Astrocyte of the spinal cord (primary cell): ENCODE data around the gene SORCS2.

Experiments
- DNase-seq: peaks from one replicate; pipeline ENCODE4 v3.0.0; 2011; ENCODE audit warnings: low read depth, low spot score
- H3K4me3 ChIP-seq: 2 replicates; pipeline ENCODE4 v1.5.1; 2011; ENCODE audit warnings: low read depth, mild to moderate bottlenecking, low read length, moderate library complexity
- CTCF ChIP-seq: IDR thresholded peaks from 2 replicates; pipeline ENCODE4 v1.5.1; 2012; ENCODE audit warnings: low read depth, mild to moderate bottlenecking, low read length, inconsistent platforms
- in situ Hi-C: cut with HindIII; loops from 2 replicates; pipeline ENCODE4 v1.10.0; 2017; ENCODE audit warnings: low sequenced_read_pairs

Gene SORCS2

DNA sequence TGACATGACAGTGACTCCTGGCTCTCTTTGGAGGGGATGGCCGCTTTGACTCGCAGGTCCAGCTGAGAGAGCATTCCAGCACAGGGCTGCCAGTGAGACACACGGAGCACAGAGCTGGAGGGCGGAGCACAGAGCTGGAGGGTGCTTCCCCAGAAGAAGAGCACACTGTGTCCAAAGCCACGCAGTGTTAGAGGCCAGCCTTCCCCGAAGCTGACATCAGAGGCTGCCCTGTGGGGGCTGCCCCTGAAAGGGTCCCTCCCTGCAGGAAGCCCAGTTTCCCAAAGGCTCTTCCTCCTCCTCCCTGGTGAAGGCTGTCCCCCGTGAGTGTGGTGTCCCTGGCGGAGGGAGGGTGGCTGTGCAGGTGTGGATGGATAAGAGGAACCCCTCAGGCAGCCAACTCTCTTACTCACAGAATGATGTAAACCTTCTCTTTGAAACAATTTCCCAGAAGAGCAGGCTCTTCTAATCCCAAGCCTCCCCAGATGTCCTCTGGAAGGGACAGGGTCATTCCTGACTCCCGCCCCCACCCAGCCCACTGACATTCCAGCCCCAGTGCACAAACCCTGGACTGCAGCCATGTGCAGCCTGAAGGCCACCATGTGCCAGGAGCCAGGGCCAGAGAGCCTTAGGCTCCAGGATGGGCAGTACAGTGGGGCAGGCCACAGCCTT is 189.0 kb downstream of the SORCS2 start:
- TF ChIP-seq CTCF: no peak
- no peak overlapping the region for H3K4me3 ChIP-seq
- DNase-seq: no peak
- in situ Hi-C loops: no loop called here

DNA sequence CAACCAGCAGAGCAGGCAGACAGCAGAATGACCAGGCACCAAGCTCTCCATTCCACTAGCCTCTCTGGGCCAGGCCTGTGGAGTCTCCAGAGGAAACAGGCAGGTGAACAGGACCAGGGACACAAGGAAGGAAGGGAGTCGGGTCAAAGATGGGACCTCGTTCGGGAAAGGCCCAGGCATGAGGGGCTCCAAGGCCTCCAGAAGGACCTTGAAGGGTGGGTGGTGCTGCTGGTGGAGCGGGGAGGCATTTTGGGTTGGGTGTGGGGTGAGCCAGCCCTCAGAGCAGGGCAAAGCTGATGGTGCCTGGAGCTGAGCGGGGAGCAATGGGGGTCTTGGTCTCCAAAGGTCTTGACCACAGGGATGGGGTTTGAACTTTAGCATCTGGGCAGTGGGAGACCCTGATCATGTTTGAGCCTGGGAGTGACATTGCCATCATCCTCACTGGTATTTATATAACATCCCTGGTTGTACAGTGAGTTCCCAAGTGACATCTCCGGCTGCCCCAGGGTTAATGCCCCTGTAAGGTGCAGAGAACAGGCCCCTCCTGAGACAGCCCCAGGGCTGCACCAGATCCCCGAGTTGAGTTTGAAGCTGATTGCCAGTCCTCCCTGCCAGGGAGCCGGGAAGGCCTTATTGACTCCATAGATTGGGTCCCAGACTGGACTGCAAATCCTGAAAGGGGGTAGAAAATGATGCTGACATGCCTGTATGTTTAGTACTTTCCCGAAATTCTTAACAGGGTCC is 189.7 kb downstream of the SORCS2 start:
- no peak for TF ChIP-seq CTCF
- H3K4me3 ChIP-seq: no peak overlapping the region
- DNase-seq: no peak
- in situ Hi-C loops: no loop called here

DNA sequence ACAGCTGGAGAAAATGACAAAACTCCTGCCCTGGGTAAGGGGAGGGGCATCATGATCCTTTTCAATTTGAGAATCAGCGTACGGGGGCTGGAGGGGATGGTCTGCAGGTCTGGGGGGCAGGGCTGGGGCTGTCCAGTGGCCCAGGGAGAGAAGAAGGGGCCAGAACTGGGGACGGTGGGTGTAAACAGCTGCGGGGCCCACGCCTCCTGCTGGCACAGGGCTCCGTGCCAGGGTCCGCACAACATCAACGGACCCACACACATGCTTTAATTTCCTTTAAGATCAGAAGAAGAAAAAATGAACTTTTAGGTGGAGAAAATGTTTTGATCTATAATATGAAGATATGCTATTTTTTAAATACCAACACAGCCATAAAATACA is 190.3 kb downstream of the SORCS2 start:
- in situ Hi-C loops: no loop called here
- no peak for TF ChIP-seq CTCF

GRCh38 chr4:7383266-7383665 is 190.9 kb downstream of the SORCS2 start:
- H3K4me3 ChIP-seq: no peak overlapping the region
- TF ChIP-seq CTCF: no peak

More for the DNA sequence above, 190.3 kb downstream of the SORCS2 start:
- DNase-seq: no peak
- H3K4me3 ChIP-seq: no peak overlapping the region

GRCh38 chr4:7384003-7384928 is 191.9 kb downstream of the SORCS2 start:
- no peak for TF ChIP-seq CTCF
- no peak for DNase-seq
- no peak overlapping the region for H3K4me3 ChIP-seq
- in situ Hi-C loops: no loop called here

More at GRCh38 chr4:7383266-7383665, 190.9 kb downstream of the SORCS2 start:
- in situ Hi-C loops: no loop called here
- DNase-seq: no peak
